NCI-H526 treated with DMSO at 0.1 percent for 48 hours (cell line): ENCODE measurements around the gene NIPAL1.
"Not testable (repeated sequence)": the region's sequence is repeated elsewhere in the genome, so short reads cannot be mapped to it uniquely, and the experiment has no call there.

ENCODE experiments used
- DNase-seq: peaks from one replicate; lab custom pipeline; 2025; lab: John Stamatoyannopoulos, UW

NIPAL1 gene

GRCh38 chr4:48016141-48017107 lies at the start of gene NIPAL1, which contains the start of gene CNGA1:
NIPAL1 (plus strand) TSS chr4:48016772; CDS start chr4:48016840, 68 bp downstream.
CNGA1 (minus strand) TSS chr4:48016681; CDS start chr4:47952689, 63,992 bp downstream.
- DNase-seq, result peak; percentile 60

- DNase-seq, result no peak
Observed at GRCh38 chr4:47968847-47969246, 47.7 kb upstream of the NIPAL1 start.

- DNase-seq, result no peak
Observed at GRCh38 chr4:47972181-47972580, 44.4 kb upstream of the NIPAL1 start.

- no peak for DNase-seq
Observed at GRCh38 chr4:47972721-47973120, 43.9 kb upstream of the NIPAL1 start.

DNA sequence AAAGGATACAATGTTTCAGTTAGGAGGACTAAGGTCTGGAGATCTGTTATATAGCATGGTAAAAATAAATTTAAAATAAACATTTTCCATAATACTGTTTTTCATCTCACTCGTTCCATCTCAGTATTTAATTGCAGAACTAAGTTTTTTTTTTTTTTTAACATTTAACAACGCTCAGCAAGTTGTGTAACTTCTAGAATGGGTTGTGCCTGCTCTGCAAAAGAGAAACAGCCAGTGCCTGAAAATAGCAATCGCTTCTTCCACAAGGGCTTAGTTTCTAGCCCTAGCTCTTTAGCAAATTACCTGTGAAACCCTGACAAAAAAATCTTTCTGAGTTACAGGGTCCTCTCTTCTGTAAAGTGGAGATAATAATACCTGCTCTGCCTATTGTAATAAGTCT lies 42.0 kb upstream of the NIPAL1 start:
- DNase-seq, result no peak

DNA sequence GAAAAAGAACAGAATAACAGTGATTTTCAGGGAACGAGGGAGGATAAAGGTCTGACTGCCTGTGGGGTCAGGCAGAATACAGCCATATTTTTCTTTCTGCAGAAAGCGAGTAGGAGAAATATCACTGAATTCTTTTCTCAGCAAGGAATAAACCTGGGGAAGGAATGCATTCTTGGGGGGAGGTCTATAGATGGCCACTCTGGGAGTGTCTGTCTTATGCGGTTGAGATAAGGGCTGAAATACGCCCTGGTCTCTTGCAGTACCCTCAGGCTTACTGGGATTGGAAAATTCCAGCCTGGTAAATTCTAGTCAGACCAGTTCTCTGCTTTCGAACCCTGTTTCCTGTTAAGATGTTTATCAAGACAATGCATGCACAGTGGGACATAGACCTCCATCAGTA lies 26.4 kb upstream of the NIPAL1 start:
- no peak for DNase-seq

DNA sequence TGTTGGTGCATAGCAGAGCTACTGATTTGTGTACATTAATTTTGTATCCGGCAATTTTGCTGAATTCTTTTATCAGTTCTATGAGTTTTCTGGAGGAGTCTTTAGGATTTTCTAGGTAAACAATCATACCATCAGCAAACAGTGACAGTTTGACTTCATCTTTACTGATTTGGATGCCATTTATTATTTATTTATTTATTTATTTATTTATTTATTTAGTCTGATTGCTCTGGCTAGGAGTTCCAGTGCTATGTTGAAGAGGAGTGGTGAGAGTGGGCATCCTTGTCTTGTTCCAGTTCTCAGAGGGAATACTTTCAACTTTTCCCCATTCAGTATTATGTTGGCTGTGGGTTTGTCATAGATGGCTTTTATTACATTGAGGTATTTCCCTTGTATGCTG lies 24.1 kb upstream of the NIPAL1 start:
- DNase-seq, result not testable (repeated sequence)

- DNase-seq, result peak; percentile 28
Observed at GRCh38 chr4:47996021-47996420, 20.6 kb upstream of the NIPAL1 start.

- DNase-seq, result no peak
Observed at GRCh38 chr4:48002267-48002666, 14.3 kb upstream of the NIPAL1 start.

DNA sequence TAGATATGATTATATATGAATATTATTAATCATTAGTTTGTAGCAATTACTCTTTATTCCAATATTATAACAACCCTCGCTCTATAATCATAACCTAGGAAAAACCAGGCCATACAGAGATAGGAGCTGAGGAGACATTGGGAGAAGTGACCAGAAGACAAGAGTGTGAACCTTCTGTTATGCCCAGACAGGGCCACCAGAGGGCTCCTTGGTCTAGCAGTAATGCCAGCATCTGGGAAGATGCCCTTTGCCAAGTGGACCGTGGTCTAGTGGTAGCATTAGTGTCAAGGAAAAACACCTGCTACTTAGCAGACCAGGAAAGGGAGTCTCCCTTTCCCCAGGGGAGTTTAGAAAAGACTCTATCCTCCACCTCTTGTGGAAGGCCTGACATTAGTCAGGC lies 13.0 kb upstream of the NIPAL1 start:
- DNase-seq, result not testable (repeated sequence)

GRCh38 chr4:48005781-48006180 lies 10.8 kb upstream of the NIPAL1 start:
- no peak for DNase-seq

- no peak for DNase-seq
Observed at GRCh38 chr4:48008021-48008596, 8.5 kb upstream of the NIPAL1 start.

- not testable (repeated sequence) for DNase-seq
Observed at GRCh38 chr4:48010906-48011305, 5.7 kb upstream of the NIPAL1 start.

GRCh38 chr4:48011722-48012121 lies 4.8 kb upstream of the NIPAL1 start:
- no peak for DNase-seq

DNA sequence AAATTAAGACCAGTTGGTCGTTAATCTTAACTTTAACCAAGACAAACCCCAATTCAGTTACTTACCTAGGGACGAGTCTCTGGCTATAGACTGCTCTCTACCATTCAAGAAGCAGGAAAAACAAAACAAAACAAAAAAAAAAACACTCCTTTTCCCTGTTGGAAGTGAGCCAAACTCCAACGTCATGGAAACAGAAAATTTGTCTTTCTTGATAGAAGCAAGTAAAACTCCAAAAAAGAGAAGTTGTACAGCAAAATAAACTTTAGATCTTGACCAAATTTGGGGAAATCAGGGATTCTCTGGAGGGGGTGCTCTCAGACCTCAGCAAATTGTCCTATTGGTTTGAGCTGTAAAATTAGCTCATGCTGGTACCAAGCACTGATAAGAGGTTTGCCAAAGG lies 3.7 kb upstream of the NIPAL1 start:
- DNase-seq, result no peak

- no peak for DNase-seq
Observed at GRCh38 chr4:48015216-48015615, 1.4 kb upstream of the NIPAL1 start.

DNA sequence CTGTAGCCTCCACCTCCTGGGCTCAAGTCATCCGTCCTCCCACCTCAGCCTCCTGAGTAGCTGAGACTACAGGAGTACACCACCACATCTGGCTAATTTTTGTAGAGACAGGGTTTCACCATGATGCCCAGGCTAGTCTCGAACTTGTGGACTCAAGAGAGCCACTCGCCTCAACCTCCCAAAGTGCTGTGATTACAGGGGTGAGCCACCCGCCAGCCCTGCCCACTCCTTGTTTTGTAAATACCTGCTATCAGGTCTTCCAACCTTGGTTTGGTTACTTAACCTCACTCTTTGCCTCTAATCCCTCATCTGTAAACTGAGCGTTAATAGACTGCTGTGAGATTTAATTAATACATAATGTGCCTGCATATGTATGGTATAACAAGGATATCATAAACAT lies 894 bp upstream of the NIPAL1 start:
- DNase-seq, result no peak

GRCh38 chr4:48017108-48017571 lies 568 bp downstream of the NIPAL1 start:
- DNase-seq, result peak; percentile 8

GRCh38 chr4:48018112-48018511 lies 1.5 kb downstream of the NIPAL1 start:
- no peak for DNase-seq

- DNase-seq, result no peak
Observed at GRCh38 chr4:48021100-48021499, 4.5 kb downstream of the NIPAL1 start.

GRCh38 chr4:48022192-48022799 lies 5.7 kb downstream of the NIPAL1 start:
- DNase-seq, result no peak

DNA sequence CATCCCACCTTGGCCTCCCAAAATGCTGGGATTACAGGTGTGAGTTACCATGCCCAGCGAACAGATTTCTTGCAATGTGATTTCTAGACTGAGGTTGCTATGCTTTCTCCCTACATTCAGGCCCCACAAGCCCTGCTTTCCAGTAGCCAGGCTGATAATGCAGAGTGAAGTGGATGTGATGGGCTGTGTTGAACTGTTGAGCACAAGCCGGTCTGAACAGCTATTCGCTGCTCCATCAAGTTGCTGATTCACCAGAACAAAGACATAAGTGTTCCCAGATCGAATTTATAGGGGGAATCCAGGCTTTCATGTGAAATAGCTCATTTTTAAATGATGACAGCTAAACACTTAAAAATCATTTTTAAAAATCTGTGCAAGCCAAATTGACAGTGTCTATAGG lies 8.0 kb downstream of the NIPAL1 start:
- no peak for DNase-seq

DNA sequence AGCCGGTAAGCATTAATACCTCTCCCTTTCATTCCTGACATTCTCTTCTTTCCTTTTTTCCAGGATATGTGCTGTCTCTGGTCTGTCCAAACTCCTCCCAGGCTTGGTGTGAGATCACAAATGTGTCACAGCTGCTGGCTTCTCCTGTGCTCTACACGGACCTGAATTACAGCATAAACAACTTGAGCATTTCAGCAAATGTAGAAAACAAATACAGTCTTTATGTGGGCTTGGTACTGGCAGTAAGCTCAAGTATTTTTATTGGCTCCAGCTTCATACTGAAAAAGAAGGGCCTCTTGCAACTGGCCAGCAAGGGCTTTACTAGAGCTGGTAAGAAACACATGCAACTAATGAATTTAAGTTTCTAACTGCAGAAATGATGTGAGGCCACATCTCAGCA lies 8.4 kb downstream of the NIPAL1 start:
- DNase-seq, result no peak
